GM12874 (cell line): ENCODE data around the gene MAML2.

Experiments
- CTCF ChIP-seq: IDR thresholded peaks from 2 replicates; pipeline ENCODE4 v1.5.1; 2011; ENCODE audit warnings: low read depth, mild to moderate bottlenecking, control low read depth, low read length, moderate library complexity; ENCODE audit not compliant: insufficient read depth

MAML2 gene

DNA sequence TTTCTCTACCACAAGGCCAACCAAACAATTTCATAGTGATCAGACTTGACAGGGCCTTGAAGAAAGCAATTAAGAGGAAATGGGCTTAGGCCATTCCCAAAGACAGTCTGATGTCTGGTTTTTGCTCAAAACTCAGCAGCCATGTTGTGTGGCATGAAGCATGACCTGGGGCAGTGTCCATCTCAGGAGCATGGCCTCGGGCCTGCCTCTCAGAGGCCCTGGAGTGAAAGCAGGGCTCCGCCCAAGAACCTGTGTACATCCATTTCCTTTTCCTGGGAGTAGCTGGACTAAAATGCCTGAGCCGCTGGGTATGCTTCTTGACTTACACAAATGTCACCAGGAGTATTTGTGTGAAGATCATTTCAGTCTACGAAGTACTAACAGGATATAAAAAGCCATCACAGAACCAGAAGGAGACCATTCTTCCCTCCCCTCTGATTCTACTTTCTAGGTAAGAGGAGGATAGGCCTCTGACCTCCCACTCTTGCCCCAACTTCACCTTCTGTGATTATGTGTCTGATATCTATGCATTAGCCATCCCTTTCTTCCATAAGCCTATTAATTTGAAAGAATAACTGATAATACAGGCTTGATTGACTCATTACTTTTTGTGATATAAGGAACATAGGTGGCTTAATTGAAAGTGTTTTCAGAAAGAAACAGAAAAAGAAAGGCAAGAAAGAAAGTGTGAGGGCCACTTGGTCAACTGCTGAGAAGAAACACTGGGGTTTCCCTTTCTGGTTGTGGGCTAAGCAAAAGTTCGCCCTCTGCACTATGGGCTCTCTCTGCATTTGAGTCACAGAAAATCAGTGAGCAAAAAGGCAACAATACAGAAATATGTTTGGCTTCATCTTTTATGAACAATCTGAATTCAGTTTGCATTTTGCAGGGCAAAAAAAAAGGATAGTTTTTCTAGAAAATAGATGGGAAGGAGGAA, 230.5 kb downstream of the MAML2 start:
- no peak for TF ChIP-seq CTCF

- TF ChIP-seq CTCF: no peak
These were observed 231.7 kb downstream of the MAML2 start for GRCh38 chr11:96111308-96111707.

GRCh38 chr11:96110302-96110701, 232.7 kb downstream of the MAML2 start:
- no peak for TF ChIP-seq CTCF

DNA sequence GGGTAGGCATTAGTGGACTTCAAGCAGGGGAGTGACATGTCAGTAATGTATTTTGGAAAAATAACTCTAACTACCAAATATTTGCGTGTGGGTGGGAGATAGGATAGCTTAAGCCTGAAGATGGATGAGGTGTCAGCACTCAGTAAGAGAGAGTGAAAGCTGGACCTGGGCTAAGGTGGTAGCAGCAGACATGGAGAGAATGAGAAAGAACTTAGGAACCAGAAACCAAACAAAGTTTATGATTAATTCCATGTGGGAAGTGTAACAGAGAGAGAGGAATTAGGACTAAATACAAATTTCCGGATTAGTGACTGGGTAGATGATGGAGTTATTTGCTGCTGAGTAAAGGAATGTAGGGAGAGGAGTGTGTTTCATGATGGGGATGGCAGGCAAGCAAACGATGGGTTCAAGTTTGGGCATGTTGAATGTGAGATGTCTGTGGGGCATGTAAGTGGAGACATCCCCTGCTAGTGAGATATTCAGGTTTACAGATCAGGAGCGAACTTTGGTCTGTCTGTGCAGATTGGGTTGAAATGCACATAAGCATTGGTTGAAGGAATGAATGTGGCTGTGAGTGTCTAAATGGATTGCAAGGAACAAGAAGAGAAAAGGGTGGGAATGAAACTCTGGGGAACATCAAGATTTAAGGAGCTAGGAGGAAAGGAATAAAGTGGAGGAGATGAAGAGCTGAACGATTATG, 233.5 kb downstream of the MAML2 start:
- TF ChIP-seq CTCF: no peak

- no peak for TF ChIP-seq CTCF
These were observed 235.7 kb downstream of the MAML2 start for GRCh38 chr11:96107143-96107824.

DNA sequence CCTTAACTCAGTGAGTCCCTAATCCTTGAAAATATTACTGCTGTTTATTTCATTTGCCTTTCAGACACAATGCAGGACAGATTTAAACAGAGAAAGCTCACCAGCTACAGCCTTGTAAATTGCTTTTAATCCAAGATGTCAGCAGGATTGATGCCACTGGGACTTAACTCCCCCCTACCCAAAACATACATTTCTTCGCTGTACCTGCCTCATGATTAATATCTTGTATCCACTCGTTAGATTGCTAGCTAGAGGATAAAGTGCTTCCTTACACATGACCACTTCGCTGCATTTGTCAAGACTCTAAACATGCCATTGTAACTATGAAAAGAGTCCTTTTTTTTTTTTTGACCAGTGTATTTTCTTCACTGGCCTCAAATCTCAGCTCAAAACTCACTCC, 236.3 kb downstream of the MAML2 start:
- no peak for TF ChIP-seq CTCF

GRCh38 chr11:96105944-96106343, 237.1 kb downstream of the MAML2 start:
- TF ChIP-seq CTCF: no peak
